ENCODE results near the gene ARHGAP8.

Gene ARHGAP8

GRCh38 chr22:44805711-44806110 lies 53.3 kb downstream of the ARHGAP8 start:
- peaks cover 2% of the 10 kb centered on the region for H3K9me3 Mint-ChIP-seq
- H3K4me1 Mint-ChIP-seq = no peaks in the 10 kb centered on the region
- H3K27ac Mint-ChIP-seq = no peak overlapping the region
- H3K36me3 Mint-ChIP-seq (ENCODE audit: low read depth) = peaks cover 10% of the 10 kb centered on the region
- no peak overlapping the region for H3K4me3 Mint-ChIP-seq
- no peak for TF ChIP-seq CTCF (IDR thresholded peaks at IDR 0.05; ENCODE audit: unreplicated experiment in 3 of 3)
- peaks cover 27% of the 10 kb centered on the region for H3K27me3 Mint-ChIP-seq (ENCODE audit: low read depth)

GRCh38 chr22:44807232-44807631 lies 54.9 kb downstream of the ARHGAP8 start:
- Mint-ChIP-seq H3K27me3 (ENCODE audit: low read depth) (peaks cover 22% of the 10 kb centered on the region), H3K4me3 (no peak overlapping the region), H3K9me3 (peaks cover 7% of the 10 kb centered on the region)

GRCh38 chr22:44807915-44808690 lies 55.7 kb downstream of the ARHGAP8 start:
- Mint-ChIP-seq H3K36me3 (ENCODE audit: low read depth) (peaks cover 22% of the 10 kb centered on the region), H3K4me1 (no peaks in the 10 kb centered on the region), H3K27ac (no peak overlapping the region), H3K9me3 (peaks cover 11% of the 10 kb centered on the region), H3K4me3 (no peak overlapping the region), H3K27me3 (ENCODE audit: low read depth) (peaks cover 18% of the 10 kb centered on the region)
- peak in 1 of 3 experiments; percentile 28 for TF ChIP-seq CTCF (IDR thresholded peaks at IDR 0.05; ENCODE audit: unreplicated experiment in 3 of 3)

More at GRCh38 chr22:44807232-44807631, 54.9 kb downstream of the ARHGAP8 start:
- H3K27ac Mint-ChIP-seq = no peak overlapping the region
- no peaks in the 10 kb centered on the region for H3K4me1 Mint-ChIP-seq
- H3K36me3 Mint-ChIP-seq (ENCODE audit: low read depth) = peaks cover 19% of the 10 kb centered on the region
- no peak for TF ChIP-seq CTCF (IDR thresholded peaks at IDR 0.05; ENCODE audit: unreplicated experiment in 3 of 3)

- Mint-ChIP-seq H3K4me3 (no peak overlapping the region), H3K27me3 (ENCODE audit: low read depth) (peaks cover 16% of the 10 kb centered on the region), H3K9me3 (peaks cover 17% of the 10 kb centered on the region), H3K27ac (no peak overlapping the region), H3K4me1 (no peaks in the 10 kb centered on the region), H3K36me3 (ENCODE audit: low read depth) (peaks cover 29% of the 10 kb centered on the region)
- TF ChIP-seq CTCF (IDR thresholded peaks at IDR 0.05; ENCODE audit: unreplicated experiment in 3 of 3) = no peak
Observed at GRCh38 chr22:44809456-44809855, 57.1 kb downstream of the ARHGAP8 start.

GRCh38 chr22:44811141-44811540 lies 58.8 kb downstream of the ARHGAP8 start:
- no peaks in the 10 kb centered on the region for H3K4me1 Mint-ChIP-seq
- no peak overlapping the region for H3K4me3 Mint-ChIP-seq
- TF ChIP-seq CTCF (IDR thresholded peaks at IDR 0.05; ENCODE audit: unreplicated experiment in 3 of 3) = no peak
- H3K9me3 Mint-ChIP-seq = peaks cover 17% of the 10 kb centered on the region
- peaks cover 11% of the 10 kb centered on the region for H3K27me3 Mint-ChIP-seq (ENCODE audit: low read depth)
- peaks cover 22% of the 10 kb centered on the region for H3K36me3 Mint-ChIP-seq (ENCODE audit: low read depth)
- H3K27ac Mint-ChIP-seq = no peak overlapping the region

- no peak for TF ChIP-seq CTCF (IDR thresholded peaks at IDR 0.05; ENCODE audit: unreplicated experiment in 3 of 3)
- no peak overlapping the region for H3K4me3 Mint-ChIP-seq
- H3K36me3 Mint-ChIP-seq (ENCODE audit: low read depth) = peaks cover 22% of the 10 kb centered on the region
- H3K27me3 Mint-ChIP-seq (ENCODE audit: low read depth) = no peaks in the 10 kb centered on the region
- H3K9me3 Mint-ChIP-seq = peaks cover 17% of the 10 kb centered on the region
- H3K4me1 Mint-ChIP-seq = no peaks in the 10 kb centered on the region
- no peak overlapping the region for H3K27ac Mint-ChIP-seq
Observed at GRCh38 chr22:44813416-44813815, 61.0 kb downstream of the ARHGAP8 start.

All from nephron (organoid).